GM21390 (cell line): Measurements from ENCODE around the gene SNX14.

ENCODE experiments used
- ATAC-seq: cut with Tn5 transposase; IDR thresholded peaks from one replicate; pipeline ENCODE4 v1.9.1; 2021; ENCODE audit not compliant: unreplicated experiment

SNX14 gene

GRCh38 chr6:85465762-85466161 lies 127.9 kb downstream of the SNX14 start:
- peak; percentile 35 for ATAC-seq

DNA sequence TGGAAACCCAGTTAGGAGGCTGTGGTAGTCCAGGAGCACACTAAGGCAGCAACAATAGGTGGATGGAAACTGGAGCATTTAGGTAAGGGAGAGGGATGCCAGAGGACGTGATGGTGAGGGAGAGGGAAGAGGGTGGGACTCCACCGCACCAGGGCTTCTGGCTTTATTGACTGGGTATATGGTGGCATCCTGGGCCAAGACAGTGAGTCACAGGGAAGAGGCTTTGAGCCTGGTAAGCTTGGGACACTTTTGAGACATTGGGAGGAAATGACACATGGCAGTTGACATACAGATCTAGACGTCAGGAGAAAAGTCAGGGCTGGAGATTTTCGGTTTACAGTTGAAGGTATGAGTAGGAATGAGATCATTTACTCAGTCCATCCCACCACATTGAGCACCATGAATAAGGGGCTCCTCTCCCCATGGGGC lies 128.9 kb downstream of the SNX14 start:
- ATAC-seq = no peak

- ATAC-seq = no peak
These were observed 129.4 kb downstream of the SNX14 start for GRCh38 chr6:85464260-85464644.

- ATAC-seq = no peak
These were observed 129.9 kb downstream of the SNX14 start for GRCh38 chr6:85463621-85464259.

- ATAC-seq = no peak
These were observed 131.0 kb downstream of the SNX14 start for GRCh38 chr6:85462673-85463072.

- no peak for ATAC-seq
These were observed 131.9 kb downstream of the SNX14 start for GRCh38 chr6:85461798-85462170.

DNA sequence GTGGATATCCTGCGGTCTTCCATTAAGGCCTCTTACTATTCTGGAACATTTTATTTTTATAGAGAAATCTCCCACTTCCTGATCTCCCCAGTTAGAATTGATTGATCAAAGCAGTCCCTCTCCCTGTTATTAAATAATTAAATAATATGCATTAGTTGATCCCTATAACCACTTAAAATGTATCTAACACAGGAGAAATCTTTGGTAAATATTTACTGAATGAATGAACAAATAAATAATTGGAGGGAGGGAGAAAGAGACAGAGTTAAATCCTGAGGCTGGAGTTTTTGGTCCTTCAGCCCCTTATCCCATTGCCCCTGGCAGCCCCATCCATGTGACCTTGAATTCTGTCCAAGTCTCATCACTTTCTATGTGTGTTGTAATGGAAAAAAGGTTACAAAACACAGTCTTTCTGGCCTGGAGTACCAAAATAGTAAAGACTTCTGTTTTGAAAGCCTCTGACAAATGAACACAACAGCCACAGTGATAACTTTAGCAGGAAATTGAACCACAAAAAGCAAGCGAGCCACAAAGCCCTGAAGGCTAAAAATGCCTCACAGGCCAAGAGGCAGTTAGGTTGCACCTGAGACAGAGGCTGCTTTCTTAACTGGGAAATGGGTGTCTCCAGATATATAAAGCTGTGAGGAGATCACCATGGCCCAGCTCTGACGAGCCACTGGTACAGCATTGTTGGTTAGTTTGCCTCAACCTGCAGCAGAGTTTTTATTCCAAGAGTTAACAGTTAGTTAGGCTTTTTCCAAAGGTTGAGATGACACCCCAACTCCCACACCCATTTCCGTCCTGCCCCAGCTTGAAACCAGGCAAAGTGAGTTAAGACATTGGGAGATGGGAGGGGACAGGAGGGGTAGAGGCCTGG lies 132.5 kb downstream of the SNX14 start:
- peak; percentile 83 for ATAC-seq

DNA sequence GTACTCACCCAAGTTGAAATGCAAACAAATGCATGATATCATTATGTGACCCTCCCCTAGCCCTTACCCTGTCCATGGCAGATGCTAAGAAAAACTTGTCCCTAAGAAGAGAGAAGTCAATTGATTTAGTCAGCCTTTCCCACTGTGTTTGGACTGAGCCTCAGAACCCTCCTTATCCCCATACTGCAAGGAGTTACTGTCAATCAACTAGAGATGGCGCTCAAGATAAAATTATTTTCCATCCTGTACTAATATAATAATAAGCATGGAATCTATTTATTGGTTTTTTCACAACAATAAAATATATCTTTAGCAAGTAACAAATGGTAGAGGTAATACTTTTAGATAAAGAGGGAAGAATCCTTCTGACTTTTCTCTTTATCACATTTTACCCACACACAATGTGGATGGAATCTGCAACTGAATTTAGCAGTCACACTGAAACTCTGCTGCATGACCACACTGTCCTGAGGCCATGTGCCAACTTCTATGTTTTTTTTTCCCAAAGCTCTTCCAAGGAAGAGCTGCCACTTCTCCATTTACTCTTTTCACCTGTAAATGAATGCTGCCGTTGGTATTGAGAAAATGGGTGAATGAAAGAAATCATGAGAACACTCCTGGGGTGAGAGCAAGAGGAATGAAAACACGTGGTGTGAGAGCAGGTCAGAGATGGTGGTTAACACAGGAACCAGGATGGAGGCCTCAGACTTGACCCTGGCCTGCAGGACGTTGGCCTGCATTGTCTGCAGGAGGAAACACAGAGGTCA lies 133.3 kb downstream of the SNX14 start:
- ATAC-seq = no peak

- ATAC-seq = no peak
These were observed 134.3 kb downstream of the SNX14 start for GRCh38 chr6:85459224-85459901.

- no peak for ATAC-seq
These were observed 134.9 kb downstream of the SNX14 start for GRCh38 chr6:85458782-85459181.

- no peak for ATAC-seq
These were observed 135.5 kb downstream of the SNX14 start for GRCh38 chr6:85458184-85458583.

DNA sequence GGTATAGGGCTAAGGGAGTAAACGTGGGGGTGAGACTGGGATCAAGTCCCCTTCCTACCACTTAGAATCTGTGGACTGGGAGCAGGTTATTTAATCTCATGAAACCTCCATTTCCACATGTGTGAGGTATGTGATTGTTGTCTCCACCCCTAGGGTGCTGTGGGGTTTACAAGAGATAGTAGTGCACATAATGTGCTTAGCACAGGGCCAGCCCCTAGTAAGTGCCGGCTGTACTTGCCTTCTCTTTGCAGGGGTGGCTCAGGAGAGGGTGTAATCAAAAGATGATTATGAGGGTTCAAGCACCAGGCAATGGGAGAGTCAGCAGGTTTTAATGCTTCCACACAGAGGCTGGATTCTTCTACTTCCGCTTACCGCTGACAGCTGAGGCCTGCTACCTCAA lies 136.9 kb downstream of the SNX14 start:
- ATAC-seq = no peak
